Adipocyte (in vitro differentiated cells): Measurements from ENCODE around the gene KCNG2.

Source experiments
- DNase-seq: peaks from one replicate; pipeline ENCODE4 v3.0.0-alpha.2; 2015; ENCODE audit warnings: low read depth
- H3K27me3 ChIP-seq: replicated peaks from 2 replicates; pipeline ENCODE4 v1.7.0; 2013; ENCODE audit warnings: mild to moderate bottlenecking, low read length, moderate library complexity; ENCODE audit not compliant: control insufficient read depth, insufficient read depth
- H3K36me3 ChIP-seq: 2 replicates; pipeline ENCODE4 v1.7.0; 2013; ENCODE audit warnings: low read length, mild to moderate bottlenecking, moderate library complexity; ENCODE audit not compliant: control insufficient read depth, insufficient read depth, severe bottlenecking
- H3K4me1 ChIP-seq: 2 replicates; pipeline ENCODE4 v1.7.0; 2013; ENCODE audit warnings: mild to moderate bottlenecking, low read length, moderate library complexity; ENCODE audit not compliant: control insufficient read depth, insufficient read depth
- H3K4me3 ChIP-seq: 2 replicates; pipeline ENCODE4 v1.7.0; 2013; ENCODE audit warnings: mild to moderate bottlenecking, low read length, moderate library complexity
- H3K9ac ChIP-seq: 2 replicates; pipeline ENCODE4 v1.7.0; 2013; ENCODE audit warnings: mild to moderate bottlenecking, low read length, moderate library complexity
- H3K9me3 ChIP-seq: 2 replicates; pipeline ENCODE4 v1.7.0; 2013; ENCODE audit warnings: mild to moderate bottlenecking, low read length, moderate library complexity; ENCODE audit not compliant: control insufficient read depth

The KCNG2 gene

GRCh38 chr18:79878741-79879378, 81.1 kb downstream of the KCNG2 start:
- Histone ChIP-seq H3K9ac (no peak overlapping the region), H3K36me3 (no peaks in the 10 kb centered on the region)
- no peak for DNase-seq

GRCh38 chr18:79879566-79879965, 81.8 kb downstream of the KCNG2 start:
- no peaks in the 10 kb centered on the region for H3K36me3 ChIP-seq
- H3K27me3 ChIP-seq: peaks cover 24% of the 10 kb centered on the region
- no peak overlapping the region for H3K9ac ChIP-seq
- peaks cover 14% of the 10 kb centered on the region for H3K9me3 ChIP-seq
- DNase-seq: no peak
- H3K4me3 ChIP-seq: no peak overlapping the region
- no peaks in the 10 kb centered on the region for H3K4me1 ChIP-seq

More at GRCh38 chr18:79878741-79879378, 81.1 kb downstream of the KCNG2 start:
- no peak overlapping the region for H3K4me3 ChIP-seq
- H3K4me1 ChIP-seq: no peaks in the 10 kb centered on the region
- peaks cover 29% of the 10 kb centered on the region for H3K27me3 ChIP-seq
- H3K9me3 ChIP-seq: peaks cover 14% of the 10 kb centered on the region

GRCh38 chr18:79881695-79882094, 84.0 kb downstream of the KCNG2 start:
- Histone ChIP-seq H3K27me3 (peaks cover 12% of the 10 kb centered on the region), H3K9me3 (peaks cover 14% of the 10 kb centered on the region), H3K4me1 (no peaks in the 10 kb centered on the region), H3K36me3 (no peaks in the 10 kb centered on the region), H3K9ac (no peak overlapping the region), H3K4me3 (no peak overlapping the region)
- DNase-seq: no peak

GRCh38 chr18:79882522-79883241, 84.9 kb downstream of the KCNG2 start:
- Histone ChIP-seq H3K27me3 (peaks cover 3% of the 10 kb centered on the region), H3K36me3 (no peaks in the 10 kb centered on the region), H3K9ac (no peak overlapping the region), H3K9me3 (peaks cover 14% of the 10 kb centered on the region), H3K4me3 (no peak overlapping the region), H3K4me1 (no peaks in the 10 kb centered on the region)
- DNase-seq: no peak

- Histone ChIP-seq H3K4me1 (no peaks in the 10 kb centered on the region), H3K36me3 (no peaks in the 10 kb centered on the region), H3K9ac (no peak overlapping the region), H3K27me3 (no peaks in the 10 kb centered on the region), H3K9me3 (peaks cover 14% of the 10 kb centered on the region), H3K4me3 (no peak overlapping the region)
- DNase-seq: no peak
Observed at GRCh38 chr18:79883461-79884293, 85.9 kb downstream of the KCNG2 start.

- DNase-seq: no peak
- no peaks in the 10 kb centered on the region for H3K4me1 ChIP-seq
Observed at GRCh38 chr18:79884294-79884962, 86.7 kb downstream of the KCNG2 start.

GRCh38 chr18:79884963-79885728, 87.4 kb downstream of the KCNG2 start:
- DNase-seq: no peak

More at GRCh38 chr18:79884294-79884962, 86.7 kb downstream of the KCNG2 start:
- Histone ChIP-seq H3K27me3 (no peaks in the 10 kb centered on the region), H3K4me3 (no peak overlapping the region), H3K36me3 (no peaks in the 10 kb centered on the region), H3K9me3 (peaks cover 13% of the 10 kb centered on the region), H3K9ac (no peak overlapping the region)

GRCh38 chr18:79887181-79888000, 89.7 kb downstream of the KCNG2 start:
- no peak overlapping the region for H3K4me3 ChIP-seq
- DNase-seq: no peak
- H3K27me3 ChIP-seq: no peaks in the 10 kb centered on the region
- no peaks in the 10 kb centered on the region for H3K36me3 ChIP-seq
- no peaks in the 10 kb centered on the region for H3K4me1 ChIP-seq
- peaks cover 31% of the 10 kb centered on the region for H3K9me3 ChIP-seq
- no peak overlapping the region for H3K9ac ChIP-seq

More at GRCh38 chr18:79884963-79885728, 87.4 kb downstream of the KCNG2 start:
- Histone ChIP-seq H3K4me1 (no peaks in the 10 kb centered on the region), H3K36me3 (no peaks in the 10 kb centered on the region), H3K9me3 (peaks cover 13% of the 10 kb centered on the region), H3K9ac (no peak overlapping the region), H3K27me3 (no peaks in the 10 kb centered on the region), H3K4me3 (no peak overlapping the region)

GRCh38 chr18:79888016-79888415, 90.3 kb downstream of the KCNG2 start:
- no peak overlapping the region for H3K9ac ChIP-seq
- no peaks in the 10 kb centered on the region for H3K27me3 ChIP-seq
- H3K9me3 ChIP-seq: peaks cover 38% of the 10 kb centered on the region
- no peaks in the 10 kb centered on the region for H3K36me3 ChIP-seq
- no peak for DNase-seq
- H3K4me1 ChIP-seq: no peaks in the 10 kb centered on the region
- no peak overlapping the region for H3K4me3 ChIP-seq

- H3K4me1 ChIP-seq: no peaks in the 10 kb centered on the region
- peaks cover 52% of the 10 kb centered on the region for H3K9me3 ChIP-seq
- no peaks in the 10 kb centered on the region for H3K27me3 ChIP-seq
- no peak overlapping the region for H3K9ac ChIP-seq
- H3K36me3 ChIP-seq: no peaks in the 10 kb centered on the region
- DNase-seq: no peak
- no peak overlapping the region for H3K4me3 ChIP-seq
Observed at GRCh38 chr18:79889569-79889968, 91.8 kb downstream of the KCNG2 start.
